K562 (cell line): ENCODE data around the gene TRIM37. TPM values are rescaled to one million over a fixed set of nuclear protein-coding genes. Genes with fewer than 3 reads are reported as not detected.

Experiments used
- CUX1 ChIP-seq: fragments of 200-800 bp; sonication (Bioruptor generic); IDR thresholded peaks from 2 replicates; pipeline ENCODE4 v1.6.1; 2016; ENCODE audit warnings: missing genetic modification characterization, missing compliant biosample characterization
- E2F6 ChIP-seq, 2 experiments: IDR thresholded peaks; 2 replicates each; pipeline ENCODE4 v1.6.1; 2011; ENCODE audit warnings: borderline replicate concordance in 1 of 2, control low read depth in 1 of 2, low read depth in 1 of 2, low read length in 1 of 2, mild to moderate bottlenecking in 1 of 2, mixed read lengths in 1 of 2, moderate library complexity in 1 of 2; ENCODE audit not compliant: insufficient read depth in 1 of 2, insufficient read length in 1 of 2, poor library complexity in 1 of 2, severe bottlenecking in 1 of 2; ENCODE audit errors: extremely low read depth in 1 of 2
- ETV5 ChIP-seq: sonication (generic); formaldehyde crosslinking; IDR thresholded peaks from 2 replicates; pipeline ENCODE4 v1.4.0; 2020; ENCODE audit warnings: low read depth, mild to moderate bottlenecking, missing genetic modification reagents
- GTF3C2 ChIP-seq: IDR thresholded peaks from 3 replicates; pipeline ENCODE4 v1.6.1; 2011; ENCODE audit warnings: borderline replicate concordance, mild to moderate bottlenecking, moderate library complexity; ENCODE audit not compliant: insufficient read length; ENCODE audit errors: extremely low read depth
- JUNB ChIP-seq: fragments of 450-650 bp; formaldehyde crosslinking; conservative IDR thresholded peaks from 2 replicates; pipeline ENCODE4 v1.4.0; 2020; ENCODE audit warnings: mild to moderate bottlenecking
- MEIS2 ChIP-seq: fragments of 450-650 bp; IDR thresholded peaks from 2 replicates; pipeline ENCODE4 v1.6.1; 2014; ENCODE audit warnings: mild to moderate bottlenecking; ENCODE audit not compliant: partially characterized antibody
- NFIC ChIP-seq: fragments of 450-650 bp; IDR thresholded peaks from 2 replicates; pipeline ENCODE4 v1.6.1; 2017; ENCODE audit warnings: mild to moderate bottlenecking, inconsistent platforms
- RBM25 ChIP-seq: fragments of 200-400 bp; formaldehyde crosslinking; IDR thresholded peaks from 2 replicates; pipeline ENCODE4 v1.6.1; 2018; ENCODE audit warnings: low read length, low read depth, moderate library complexity; ENCODE audit not compliant: severe bottlenecking
- SNIP1 ChIP-seq: fragments of 450-650 bp; IDR thresholded peaks from 2 replicates; pipeline ENCODE4 v1.7.1; 2017; ENCODE audit warnings: low read depth, mild to moderate bottlenecking
- TAF7 ChIP-seq: fragments of 450-650 bp; IDR thresholded peaks from 2 replicates; pipeline ENCODE4 v1.6.1; 2016; ENCODE audit warnings: missing genetic modification characterization, missing compliant biosample characterization
- TBP ChIP-seq: optimal IDR thresholded peaks from 2 replicates; pipeline ENCODE3; 2011; ENCODE audit warnings: low read depth, low read length, improper control_type of control experiment
- ZBTB9 ChIP-seq: fragments of 450-650 bp; formaldehyde crosslinking; IDR thresholded peaks from 2 replicates; pipeline ENCODE4 v1.4.0; 2020; ENCODE audit warnings: mild to moderate bottlenecking, moderate library complexity
- ZFX ChIP-seq: sonication (generic); formaldehyde crosslinking; IDR thresholded peaks from 2 replicates; pipeline ENCODE4 v1.8.0; 2022; ENCODE audit warnings: mild to moderate bottlenecking, missing genetic modification reagents, moderate library complexity
- ZNF175 ChIP-seq: fragments of 200-800 bp; sonication (Bioruptor generic); IDR thresholded peaks from 2 replicates; pipeline ENCODE4 v1.6.1; 2016; ENCODE audit warnings: low read depth, mild to moderate bottlenecking, missing genetic modification characterization, missing compliant biosample characterization
- polyA plus RNA-seq, 8 experiments: library from polyadenylated mRNA; depleted of rRNA in 4 of 8; stranded (reverse) in 5 of 8; unstranded in 3 of 8; fragments of >200 nt; fragmentation: Nextera tagmentation in 2 of 8; fragmentation: Illumina TruSeq in 1 of 8; extraction: Ambion mirVana in 2 of 8; extraction: Trizol in 1 of 8; gene quantifications; 2 replicates each; pipeline versions ENCODE4 v1.2.1 to v1.2.3, GENCODE V29; 2011 to 2014; ENCODE audit warnings: inconsistent platforms in 1 of 8, missing spikeins in 1 of 8
- total RNA-seq, 7 experiments: library from RNA; depleted of rRNA in 6 of 7; stranded (reverse); fragments of >200 nt in 6 of 7; fragmentation: Illumina TruSeq in 2 of 7; extraction: Trizol in 2 of 7; gene quantifications; 2 replicates each; pipeline versions ENCODE4 v1.2.1 to v1.2.3, GENCODE V29; 2011 to 2021; ENCODE audit warnings: low replicate concordance in 1 of 7

Gene TRIM37
- total and polyA plus RNA-seq, 9 of the 15 experiments (the other 6 are each of a cell fraction or from before 2014, with no cell fraction given) = 4.5 to 31.4 (median 23.8) TPM

GRCh38 chr17:59154721-59155438, 48.2 kb upstream of the TRIM37 start, which contains the start of gene SKA2 (continued):
- peak; percentile 58 to 70 for TF ChIP-seq E2F6 (IDR thresholded peaks at IDR 0.05; ENCODE audit: borderline replicate concordance in 1 of 2, extremely low read depth in 1 of 2, insufficient read depth in 1 of 2, insufficient read length in 1 of 2, low read depth in 1 of 2, low read length in 1 of 2, poor library complexity in 1 of 2, severe bottlenecking in 1 of 2)
- TF ChIP-seq RBM25 = peak; percentile 99
- TF ChIP-seq JUNB (CRISPR knock-in tag) = no peak
- TF ChIP-seq ETV5 (CRISPR knock-in tag) = peak; percentile 43; the same call in 1 of the 2 replicates
- peak; percentile 33; the same call in 1 of the 2 replicates for TF ChIP-seq ZBTB9 (CRISPR knock-in tag)
- no peak for TF ChIP-seq SNIP1
- peak; percentile 70 for TF ChIP-seq TAF7
- peak; percentile 91 for TF ChIP-seq ZNF175 (CRISPR knock-in tag)
- TF ChIP-seq CUX1 (CRISPR knock-in tag) = peak; percentile 75; the same call in 1 of the 2 replicates
- no peak for TF ChIP-seq NFIC
- peak; percentile 93 for TF ChIP-seq TBP
- TF ChIP-seq ZFX (CRISPR knock-in tag) = peak; percentile 56
- TF ChIP-seq MEIS2 = peak; percentile 97
- TF ChIP-seq GTF3C2 = no peak
